HG02885 (cell line): ENCODE data around the gene PROSER1.
"Not testable (repeated sequence)": the region's sequence is repeated elsewhere in the genome, so short reads cannot be mapped to it uniquely, and the experiment has no call there.

Source experiments
- ATAC-seq: cut with Tn5 transposase; IDR thresholded peaks from one replicate; pipeline ENCODE4 v1.9.1; 2021; ENCODE audit warnings: mild to moderate bottlenecking; ENCODE audit not compliant: unreplicated experiment, poor library complexity

PROSER1 gene

DNA sequence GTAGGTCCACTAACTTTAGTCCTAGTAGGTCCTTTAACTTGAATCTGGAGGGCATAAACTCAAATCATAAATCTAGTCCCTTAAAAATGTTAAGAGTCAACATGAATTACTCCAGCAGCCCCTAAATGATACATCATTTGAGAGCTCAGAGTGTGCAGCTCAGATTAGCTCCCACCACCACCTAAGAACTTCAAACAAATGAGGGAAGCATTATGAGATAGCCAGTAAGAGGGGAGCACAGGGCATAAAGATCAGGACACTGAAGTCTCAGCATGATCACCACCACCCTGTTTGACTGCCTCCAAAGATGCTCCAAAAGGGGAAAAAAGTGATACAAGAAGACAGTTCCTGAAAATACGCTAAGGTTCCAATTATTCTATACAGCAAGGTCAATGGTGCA is 5.7 kb downstream of the PROSER1 start:
- ATAC-seq, result no peak

DNA sequence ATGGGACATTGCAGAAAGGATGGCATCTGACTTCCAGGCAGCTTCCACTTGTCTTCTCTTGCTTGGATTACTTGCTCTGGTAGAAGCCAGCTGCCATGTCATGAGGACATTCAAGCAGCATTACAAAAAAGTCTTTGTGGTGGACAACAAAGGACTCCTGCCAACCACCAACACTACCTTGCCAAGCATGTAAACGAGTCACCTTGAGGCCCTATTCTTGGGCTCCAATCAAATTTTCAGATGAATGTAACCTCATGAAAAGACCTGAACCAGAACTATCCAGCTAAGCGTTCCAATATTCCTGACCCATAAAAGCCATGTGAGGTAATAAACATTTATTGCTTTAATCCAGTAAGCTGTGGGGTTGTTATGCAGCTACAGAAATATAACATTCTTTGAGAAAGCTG is 12.5 kb downstream of the PROSER1 start:
- ATAC-seq, result no peak

DNA sequence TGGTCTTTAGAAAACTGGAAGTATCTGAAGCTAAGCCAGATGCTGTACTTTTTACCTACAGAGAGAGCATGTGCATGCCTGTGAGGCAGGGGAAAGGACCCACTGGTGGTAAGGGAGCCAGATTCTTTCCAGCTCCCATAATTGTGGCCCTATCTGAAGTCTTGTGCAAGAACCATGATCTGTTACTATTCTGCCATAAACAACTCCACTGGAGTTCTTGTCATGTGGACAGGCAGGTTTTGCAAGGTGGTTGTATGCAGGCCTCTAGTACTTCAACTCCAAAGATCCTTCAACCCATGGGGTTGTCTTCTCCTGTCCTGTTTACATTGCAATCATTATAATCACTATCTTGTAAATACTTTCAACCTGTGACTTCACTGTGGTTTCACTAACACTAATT is 14.1 kb downstream of the PROSER1 start:
- no peak for ATAC-seq

DNA sequence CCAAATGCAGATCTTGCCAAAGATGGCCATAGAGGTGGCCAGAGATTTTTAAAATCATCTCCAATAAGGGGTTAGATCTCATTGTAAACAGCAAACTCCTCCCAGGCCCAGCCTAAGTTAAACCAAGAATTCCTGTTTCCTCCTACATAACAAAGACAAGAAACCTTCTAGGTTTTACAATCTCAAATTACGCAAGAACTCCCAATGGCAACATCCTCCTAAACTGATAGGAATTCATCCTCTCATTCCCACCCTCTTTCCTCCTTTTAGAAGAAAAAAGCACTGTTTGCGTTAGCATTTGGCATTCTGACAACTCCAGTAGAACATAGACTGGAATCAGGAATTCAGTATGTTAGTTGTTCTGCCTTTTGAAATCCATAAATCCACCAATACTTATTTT is 14.6 kb downstream of the PROSER1 start:
- no peak for ATAC-seq

DNA sequence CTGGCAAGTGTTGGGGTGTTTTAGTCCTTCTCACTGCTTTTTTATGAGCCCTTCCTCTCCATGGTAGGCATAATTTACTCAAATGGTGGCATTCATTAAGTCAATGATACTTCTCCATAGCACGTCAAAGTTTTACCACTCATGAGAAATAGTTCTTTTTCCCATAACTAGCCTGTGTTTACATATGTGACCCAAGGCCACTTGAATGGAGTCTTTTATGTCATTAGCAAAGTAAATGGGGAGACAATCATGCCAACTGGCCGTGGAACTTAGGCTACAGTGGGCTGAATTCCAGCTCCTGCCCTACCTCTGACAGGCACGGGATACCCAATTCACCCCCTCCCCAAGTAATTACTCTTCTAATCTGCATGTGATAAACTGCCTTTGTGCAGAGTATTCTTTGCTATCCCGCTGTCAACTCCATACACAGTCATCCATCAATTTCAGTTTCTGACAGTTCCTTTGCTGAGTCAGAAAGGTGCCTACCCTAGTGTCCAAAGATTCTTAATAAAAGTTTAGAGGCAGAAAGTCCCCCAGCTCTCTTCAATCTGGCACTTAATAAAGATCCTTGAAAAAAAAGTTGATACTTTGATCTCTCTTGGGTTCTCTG is 16.9 kb downstream of the PROSER1 start:
- ATAC-seq, result no peak

DNA sequence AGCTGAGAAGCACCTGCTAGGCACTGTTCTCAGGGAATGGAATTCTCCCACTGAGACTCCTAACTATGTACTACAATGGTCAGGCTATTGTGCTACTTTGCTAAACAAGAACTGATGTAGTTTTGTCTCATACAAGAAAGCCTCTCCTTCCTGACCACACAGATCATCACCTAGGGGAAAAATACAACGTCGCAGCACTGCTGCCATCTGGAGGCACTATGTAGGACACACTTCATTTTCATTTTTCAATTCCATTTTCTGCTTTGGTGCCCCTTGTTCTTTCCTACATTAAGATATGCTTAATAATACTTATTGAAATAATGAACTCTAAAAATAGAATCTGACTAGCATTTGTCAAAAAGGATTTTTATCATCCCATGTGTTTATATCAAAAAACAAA is 21.1 kb downstream of the PROSER1 start:
- ATAC-seq, result peak; percentile 84

DNA sequence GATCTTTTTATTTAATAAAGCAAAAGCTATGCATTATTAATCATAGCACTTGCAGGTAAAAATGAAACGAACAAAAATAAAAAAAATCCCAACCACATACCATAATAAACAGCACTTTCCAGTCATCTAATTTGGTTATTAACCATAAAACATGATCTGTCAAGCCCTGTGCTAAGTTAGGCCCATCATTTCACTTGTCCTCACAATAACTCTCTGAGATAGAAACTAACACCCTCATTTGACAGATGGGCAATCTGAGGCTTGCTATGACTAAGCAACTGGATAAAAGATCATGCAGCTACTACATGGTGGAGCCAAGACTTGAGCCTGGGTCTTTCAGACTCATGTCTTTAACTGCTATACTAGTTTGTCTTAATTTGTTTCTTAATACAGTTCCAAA is 21.8 kb downstream of the PROSER1 start:
- ATAC-seq, result peak; percentile 77

DNA sequence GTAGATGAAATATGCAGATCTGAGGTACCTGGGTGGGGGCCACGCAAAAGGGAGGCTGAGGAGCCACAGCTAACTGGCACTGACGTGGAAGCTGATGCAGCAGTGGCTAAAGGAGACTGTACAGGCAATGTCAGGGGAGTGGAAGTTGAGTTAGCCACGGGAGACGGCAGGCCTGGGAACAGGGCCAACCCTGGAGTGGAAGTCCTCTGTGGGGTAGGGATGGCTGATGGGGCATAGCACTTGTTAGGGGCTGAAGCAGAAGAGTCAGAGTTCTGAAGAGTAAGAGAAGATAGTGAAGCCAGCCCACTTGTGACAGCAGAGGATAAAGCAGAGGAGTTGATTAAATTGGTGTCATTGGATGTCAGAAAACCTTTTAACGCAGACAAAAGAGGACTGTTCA is 24.4 kb downstream of the PROSER1 start:
- no peak for ATAC-seq

DNA sequence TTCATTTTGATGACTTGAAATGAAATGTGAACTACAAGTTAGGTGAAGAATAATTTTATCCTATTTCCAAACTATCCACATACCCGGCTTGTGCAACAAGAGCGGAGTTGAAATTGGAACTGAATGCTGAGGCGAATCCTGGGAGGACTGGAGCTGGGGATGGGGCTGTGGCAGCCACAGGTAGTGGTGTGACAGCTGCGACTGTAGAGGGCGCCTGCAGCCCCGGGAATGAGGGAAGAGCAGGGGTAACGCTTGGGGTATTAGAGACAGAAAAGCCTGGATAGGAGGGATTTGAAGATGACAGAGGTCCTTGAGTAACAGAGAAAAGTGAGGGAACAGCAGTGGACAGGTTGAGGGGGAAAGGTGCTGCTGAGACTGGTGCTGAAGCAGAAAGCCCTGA is 25.3 kb downstream of the PROSER1 start:
- ATAC-seq, result no peak

DNA sequence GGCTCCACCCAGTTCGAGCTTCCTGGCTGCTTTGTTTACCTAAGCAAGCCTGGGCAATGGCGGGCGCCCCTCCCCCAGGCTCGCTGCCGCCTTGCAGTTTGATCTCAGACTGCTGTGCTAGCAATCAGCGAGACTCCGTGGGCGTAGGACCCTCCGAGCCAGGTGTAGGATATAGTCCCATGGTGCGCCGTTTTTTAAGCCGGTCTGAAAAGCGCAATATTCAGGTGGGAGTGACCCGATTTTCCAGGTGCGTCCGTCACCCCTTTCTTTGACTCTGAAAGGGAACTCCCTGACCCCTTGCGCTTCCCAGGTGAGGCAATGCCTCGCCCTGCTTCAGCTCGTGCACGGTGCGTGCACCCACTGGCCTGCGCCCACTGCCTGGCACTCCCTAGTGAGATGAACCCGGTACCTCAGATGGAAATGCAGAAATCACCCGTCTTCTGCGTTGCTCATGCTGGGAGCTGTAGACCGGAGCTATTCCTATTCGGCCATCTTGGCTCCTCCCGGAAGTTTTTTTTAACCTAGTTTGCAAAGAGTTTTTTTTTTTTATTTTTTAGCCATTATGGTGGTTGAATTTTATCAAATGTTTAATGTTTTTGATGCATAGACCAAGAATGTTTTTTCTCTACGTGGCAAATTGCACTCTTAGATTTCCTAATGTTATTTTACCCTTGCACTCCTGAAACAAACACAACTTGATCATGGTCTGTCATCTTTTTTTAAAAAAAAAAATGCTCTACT is 31.3 kb downstream of the PROSER1 start:
- not testable (repeated sequence) for ATAC-seq

DNA sequence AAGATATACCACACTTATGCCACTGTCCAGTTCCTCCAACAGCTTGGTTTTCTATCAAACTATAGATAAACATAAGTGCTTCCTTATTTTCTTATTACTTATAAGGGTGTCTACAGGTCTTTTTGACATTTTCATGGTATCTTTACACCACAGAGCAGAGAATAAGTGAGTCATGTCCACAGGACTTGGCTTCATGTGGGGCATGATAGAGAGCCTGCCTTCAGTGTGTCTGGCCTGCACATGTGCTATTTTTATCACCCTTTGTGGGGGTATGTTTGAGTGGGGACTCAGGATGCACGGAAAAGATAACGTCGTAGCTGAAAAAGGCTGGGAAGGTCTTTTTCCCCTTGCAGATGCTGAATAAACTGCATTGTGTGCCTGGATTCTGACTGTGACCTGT is 39.1 kb downstream of the PROSER1 start:
- no peak for ATAC-seq

DNA sequence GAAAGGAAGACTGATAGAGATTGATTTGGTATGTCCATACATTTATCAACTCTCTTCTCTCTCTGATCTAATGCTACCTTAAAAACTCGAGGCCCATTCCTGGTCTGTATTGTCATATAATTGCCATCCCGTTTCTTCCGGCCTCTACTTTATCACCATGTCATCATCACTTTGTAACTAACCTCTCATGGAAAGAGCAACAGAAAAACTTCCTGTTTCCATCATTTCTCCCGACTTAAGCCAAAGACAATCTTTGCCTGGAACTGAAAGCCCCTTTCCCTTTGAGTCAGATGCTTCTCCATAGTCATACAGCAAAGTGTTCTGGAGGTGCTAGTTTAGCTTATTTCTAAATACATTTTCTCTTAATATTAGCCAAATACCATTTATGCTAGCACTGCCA is 44.5 kb downstream of the PROSER1 start:
- ATAC-seq, result no peak

DNA sequence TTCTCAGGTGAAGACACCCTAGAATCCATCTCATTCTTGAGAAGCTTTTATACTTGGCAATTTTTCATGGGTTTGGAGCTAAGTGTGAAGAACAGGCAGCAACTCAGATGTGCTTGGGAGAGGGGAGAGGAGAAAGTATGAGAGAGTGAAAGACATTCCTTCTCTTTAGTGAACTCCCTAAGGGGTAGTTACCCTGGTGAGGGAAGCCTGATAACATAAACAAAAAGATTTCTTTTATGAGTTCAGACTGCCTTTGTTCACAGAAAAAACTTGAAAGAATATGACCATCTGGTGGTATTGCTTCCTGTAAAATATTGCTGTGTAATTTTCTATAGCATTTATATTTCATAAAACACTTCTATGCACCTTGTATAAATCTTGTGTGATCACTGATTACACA is 47.2 kb downstream of the PROSER1 start, which contains the start of gene STOML3:
STOML3 (minus strand) TSS at position 139 of the 400 bp plus-strand sequence; CDS start at position 29, 110 bp downstream.
- no peak for ATAC-seq

DNA sequence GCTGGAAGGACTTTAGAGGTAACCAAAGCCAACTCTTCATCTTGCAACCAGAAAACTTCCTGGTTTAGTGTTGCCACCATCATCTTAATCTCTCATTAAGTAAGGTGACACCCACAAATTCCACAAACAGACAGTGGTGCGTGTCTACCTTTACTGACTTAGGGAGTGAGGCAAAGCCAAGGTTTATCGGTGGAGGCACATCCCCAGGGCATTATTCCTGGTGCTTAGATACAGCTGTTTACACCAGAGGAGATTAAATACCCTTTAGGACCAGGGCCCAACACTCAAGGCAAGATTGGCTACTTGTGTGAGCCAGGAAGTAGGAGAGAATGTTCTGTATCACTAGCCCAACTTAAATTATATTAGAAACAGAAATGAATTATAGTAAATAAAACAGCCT is 56.8 kb downstream of the PROSER1 start:
- ATAC-seq, result no peak

DNA sequence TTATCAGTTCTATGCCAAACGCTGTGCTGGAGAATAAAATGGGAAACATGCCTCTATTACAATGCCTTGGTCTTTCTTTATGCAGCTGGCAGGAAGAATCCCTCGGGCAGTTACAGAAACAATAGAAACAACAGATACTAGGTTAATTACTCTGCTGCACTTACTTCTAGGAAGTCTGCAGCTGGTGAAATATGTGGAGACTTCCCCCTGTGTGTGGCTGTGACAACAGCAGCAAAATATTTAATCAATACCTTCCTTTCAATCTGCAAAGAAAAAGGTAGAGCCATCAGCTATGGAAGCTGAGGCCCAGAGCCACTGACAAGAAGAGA is 57.2 kb downstream of the PROSER1 start:
- ATAC-seq, result no peak

DNA sequence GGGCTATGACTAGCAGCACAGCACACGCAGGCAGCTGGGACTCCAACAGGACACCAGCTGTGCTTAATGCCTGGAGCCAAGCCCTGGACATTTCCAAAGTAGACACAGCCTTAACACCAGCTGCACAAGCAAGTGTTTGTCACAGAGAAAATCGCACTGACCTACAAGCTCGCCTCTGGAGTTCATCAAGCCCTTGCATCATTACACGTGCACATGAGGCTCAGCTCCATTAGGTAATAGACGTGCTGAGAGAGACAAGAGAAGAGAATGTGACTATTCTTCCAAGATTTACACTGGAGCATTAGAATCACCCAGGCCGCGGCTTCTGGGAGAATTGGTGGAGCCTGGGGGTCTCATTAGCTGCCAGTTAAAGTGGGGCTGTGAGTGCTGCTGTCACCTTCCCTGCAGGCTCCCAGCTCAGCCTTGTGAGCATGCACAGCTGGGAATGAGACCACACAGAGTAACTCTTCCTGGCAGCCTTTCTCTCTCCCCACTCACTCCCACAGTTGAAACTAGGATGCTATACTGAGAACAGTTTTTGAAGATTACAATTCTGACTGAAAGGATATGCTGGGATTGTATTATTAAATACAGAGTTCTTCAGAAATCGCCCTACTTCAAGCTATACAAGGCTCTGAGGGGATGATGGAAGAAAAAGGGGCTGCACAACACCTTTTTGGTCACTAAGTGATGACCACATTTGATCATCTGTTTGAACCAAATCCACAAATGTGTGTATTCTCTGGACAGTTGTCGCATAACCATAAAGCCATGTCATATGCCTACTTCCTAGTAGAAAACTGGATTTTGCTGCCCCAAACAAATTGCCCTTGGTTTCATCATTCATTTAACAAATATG is 57.8 kb downstream of the PROSER1 start:
- no peak for ATAC-seq

DNA sequence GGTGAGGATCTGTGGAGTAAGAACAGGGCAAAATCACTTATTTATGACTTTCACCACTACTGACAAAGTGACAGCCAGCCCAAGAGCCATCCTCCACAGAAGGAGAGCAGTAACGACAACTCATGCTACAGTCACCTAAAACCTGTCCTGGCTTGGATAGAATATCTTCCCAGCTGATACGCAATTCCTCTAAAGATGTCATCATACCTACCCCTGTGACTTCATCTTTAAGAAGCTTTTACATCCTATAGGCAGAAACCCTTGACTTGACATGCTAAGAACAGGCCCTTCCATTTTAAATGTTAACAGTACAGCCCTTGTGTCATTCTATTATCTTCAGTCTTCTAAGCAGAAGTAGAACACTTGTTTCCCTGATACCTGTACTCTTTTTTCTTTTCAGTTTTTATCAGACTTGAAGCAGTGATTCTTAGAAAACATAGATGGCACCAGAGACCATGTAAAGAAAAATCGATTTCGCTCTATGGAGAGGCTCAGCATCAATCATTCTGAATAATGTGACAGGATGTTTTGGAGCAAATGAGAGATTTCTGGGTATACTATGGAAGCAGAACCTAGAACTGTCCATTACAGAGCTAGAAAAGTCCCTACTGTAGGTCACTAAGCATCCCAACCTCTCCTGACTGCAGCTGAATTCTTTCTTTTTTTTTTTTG is 67.4 kb downstream of the PROSER1 start:
- ATAC-seq, result no peak

DNA sequence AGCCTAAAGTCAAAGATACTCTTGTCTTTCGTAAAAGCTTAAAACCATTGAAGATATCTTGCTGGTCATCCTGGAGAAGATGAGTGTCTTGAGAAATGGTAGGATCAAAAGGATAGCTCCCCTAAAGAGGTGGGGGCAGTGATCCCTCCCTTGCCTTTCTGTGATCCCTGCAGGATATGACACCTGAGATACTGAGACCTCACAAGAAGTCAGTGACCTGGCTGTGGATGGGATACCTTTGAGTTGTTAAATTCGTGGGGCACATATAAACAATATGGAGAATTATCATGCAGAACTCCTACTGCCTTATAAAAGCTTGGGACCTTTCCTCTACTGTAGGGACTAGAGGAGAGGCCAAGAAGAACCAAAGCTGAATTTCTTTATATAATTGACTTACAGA is 68.7 kb downstream of the PROSER1 start:
- ATAC-seq, result no peak

DNA sequence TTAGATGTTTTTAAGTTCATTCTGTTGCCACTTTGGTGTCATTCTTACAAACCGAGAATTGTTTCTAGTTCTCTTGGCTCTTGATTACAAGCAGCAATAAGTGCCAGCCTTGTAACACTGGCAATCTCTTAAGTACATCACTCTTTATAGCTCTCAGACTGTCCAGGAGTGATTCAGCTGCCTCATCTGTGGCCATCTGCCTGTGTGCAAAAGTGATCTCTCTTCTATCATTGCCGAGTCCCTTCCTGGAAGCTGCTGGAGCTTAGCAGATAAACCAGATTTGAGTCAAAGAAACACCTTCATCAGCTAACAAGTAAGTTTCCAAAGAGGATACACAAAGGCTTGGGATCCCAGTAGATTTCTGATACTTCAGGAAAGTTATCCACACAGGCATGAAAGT is 70.4 kb downstream of the PROSER1 start:
- no peak for ATAC-seq

DNA sequence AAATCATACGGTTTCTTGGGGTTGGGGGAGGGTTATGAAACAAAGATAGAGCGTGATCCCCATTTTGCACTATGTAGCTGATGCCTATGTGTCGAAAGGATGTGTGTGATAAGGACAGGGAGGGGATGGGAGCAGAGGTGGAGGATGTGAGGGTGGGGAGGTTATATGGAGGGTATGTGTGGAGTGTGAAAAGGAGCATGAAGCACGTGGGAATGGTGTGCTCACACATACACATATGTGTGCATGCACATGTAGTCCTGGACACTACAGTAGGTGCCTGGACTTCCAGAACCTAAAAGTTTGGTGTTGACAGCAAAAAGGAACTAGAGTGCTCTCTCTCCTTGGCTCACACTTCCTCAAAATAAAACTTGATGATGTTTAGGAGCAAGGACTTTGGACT is 72.6 kb downstream of the PROSER1 start:
- no peak for ATAC-seq

DNA sequence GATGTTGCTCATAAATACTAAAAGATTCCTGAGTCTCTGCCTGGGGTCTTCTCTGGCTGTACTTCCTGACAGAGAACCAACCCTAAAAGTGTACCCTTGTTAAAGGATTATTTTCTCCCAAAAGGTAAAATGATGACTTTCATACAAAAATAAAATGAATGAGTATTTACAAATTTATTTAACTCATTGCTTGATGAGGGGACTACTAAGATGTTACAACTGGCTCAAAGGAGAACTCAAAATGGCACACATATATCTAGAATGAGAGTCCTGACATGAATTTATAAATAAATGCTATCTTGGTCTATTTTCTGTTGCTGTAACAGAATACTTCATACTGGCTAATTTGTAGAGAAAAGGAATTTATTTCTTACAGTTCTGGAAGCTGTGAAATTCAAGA is 77.7 kb downstream of the PROSER1 start:
- ATAC-seq, result no peak
